ENCODE results near the gene PCDHGC5.

The PCDHGC5 gene

DNA sequence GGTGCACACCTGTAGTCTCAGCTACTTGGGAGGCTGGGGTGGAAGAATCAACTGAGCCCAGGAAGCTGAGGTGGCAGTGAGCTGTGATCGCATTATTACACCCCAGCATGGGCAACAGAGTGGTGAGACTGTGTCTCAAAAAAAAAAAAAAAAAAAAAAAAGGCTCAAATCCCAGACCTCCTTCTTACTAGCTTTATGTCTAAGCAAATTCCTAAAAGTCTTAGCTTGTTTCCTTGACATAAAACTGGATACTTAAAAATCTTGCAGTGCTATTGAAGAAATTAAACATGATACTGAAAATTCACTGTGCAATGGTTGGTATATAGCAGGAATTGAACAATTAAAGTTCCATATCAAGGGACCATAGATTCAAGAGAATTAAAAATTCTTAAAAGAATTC is 45.0 kb downstream of the PCDHGC5 start:
- no peak for DNase-seq (ENCODE audit: extremely low read depth, low read depth)
- TF ChIP-seq, protein P1, sequence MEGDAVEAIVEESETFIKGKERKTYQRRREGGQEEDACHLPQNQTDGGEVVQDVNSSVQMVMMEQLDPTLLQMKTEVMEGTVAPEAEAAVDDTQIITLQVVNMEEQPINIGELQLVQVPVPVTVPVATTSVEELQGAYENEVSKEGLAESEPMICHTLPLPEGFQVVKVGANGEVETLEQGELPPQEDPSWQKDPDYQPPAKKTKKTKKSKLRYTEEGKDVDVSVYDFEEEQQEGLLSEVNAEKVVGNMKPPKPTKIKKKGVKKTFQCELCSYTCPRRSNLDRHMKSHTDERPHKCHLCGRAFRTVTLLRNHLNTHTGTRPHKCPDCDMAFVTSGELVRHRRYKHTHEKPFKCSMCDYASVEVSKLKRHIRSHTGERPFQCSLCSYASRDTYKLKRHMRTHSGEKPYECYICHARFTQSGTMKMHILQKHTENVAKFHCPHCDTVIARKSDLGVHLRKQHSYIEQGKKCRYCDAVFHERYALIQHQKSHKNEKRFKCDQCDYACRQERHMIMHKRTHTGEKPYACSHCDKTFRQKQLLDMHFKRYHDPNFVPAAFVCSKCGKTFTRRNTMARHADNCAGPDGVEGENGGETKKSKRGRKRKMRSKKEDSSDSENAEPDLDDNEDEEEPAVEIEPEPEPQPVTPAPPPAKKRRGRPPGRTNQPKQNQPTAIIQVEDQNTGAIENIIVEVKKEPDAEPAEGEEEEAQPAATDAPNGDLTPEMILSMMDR (IDR thresholded peaks at IDR 0.05; ENCODE audit: low read depth, low read length), result no peak

DNA sequence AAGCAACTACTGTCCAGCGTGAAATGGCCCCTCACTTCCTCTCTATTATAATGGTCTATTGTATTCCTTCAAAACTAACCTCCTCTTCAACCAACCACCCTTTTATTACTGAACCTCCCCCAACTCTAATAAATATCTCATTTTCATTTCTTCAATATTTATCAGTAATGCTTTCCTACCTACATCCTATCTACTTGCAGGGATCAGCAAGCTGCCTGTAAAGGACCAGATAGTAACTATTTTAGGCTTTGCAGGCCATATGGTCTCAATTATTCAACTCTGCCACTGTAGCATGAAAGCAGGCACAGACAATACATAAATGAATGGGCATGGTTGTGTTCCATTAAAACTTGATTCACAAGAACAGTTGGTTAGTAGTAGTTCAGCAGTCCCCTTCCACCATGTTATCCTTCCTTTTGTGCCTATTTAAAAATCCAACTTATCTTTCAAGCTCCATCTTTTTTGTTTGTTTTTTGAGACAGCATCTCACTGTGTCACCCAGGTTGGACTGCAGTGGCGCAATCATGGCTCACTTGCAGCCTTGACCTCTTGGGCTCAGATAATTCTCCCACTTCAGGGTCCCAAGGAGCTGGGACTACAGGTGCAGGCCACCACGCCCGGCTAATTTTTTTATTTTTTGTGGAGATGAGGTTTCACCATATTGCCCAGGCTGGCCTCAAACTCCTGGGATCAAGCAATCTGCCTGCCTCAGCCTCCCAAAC is 45.8 kb downstream of the PCDHGC5 start:
- TF ChIP-seq, protein P1 (IDR thresholded peaks at IDR 0.05; ENCODE audit: low read depth, low read length), result no peak
- no peak for DNase-seq (ENCODE audit: extremely low read depth, low read depth)
